Measurements from ENCODE around the gene ZBTB46. TPM values are rescaled to one million over a fixed set of nuclear protein-coding genes. Genes with fewer than 3 reads are reported as not detected.

Gene ZBTB46
- total RNA-seq, 6 experiments from 2014 or later: 0.38 to 1.1 (median 0.64) TPM

- no peaks in the 10 kb centered on the region; the same call in 1 of the 2 replicates for H3K36me3 Mint-ChIP-seq (ENCODE audit: low read depth)
- TF ChIP-seq CTCF (IDR thresholded peaks at IDR 0.05): no peak
- H3K4me1 Mint-ChIP-seq (ENCODE audit: low read depth): peaks cover 4% of the 10 kb centered on the region; the same call in 1 of the 2 replicates
- peak overlapping the region; percentile 53 for H3K27ac Mint-ChIP-seq
- no peak for DNase-seq
- H3K4me3 Mint-ChIP-seq: no peak overlapping the region
- H3K27me3 Mint-ChIP-seq (ENCODE audit: insufficient read depth): peaks cover 41% of the 10 kb centered on the region
- no peaks in the 10 kb centered on the region for H3K9me3 Mint-ChIP-seq
Observed at GRCh38 chr20:63693733-63694583, 137.1 kb downstream of the ZBTB46 start.

Other genes with a start within 250 kb of the ZBTB46 start
- 10 to 100 TPM; 10.9 to 12.4 (median 12.0) TPM for gene GMEB2, start 204.2 kb downstream of the ZBTB46 start, total RNA-seq (2021; fragmentation: NEBNext Ultra II Directional; extraction: Animal tissue kit (Norgen Biotek cat#: 25700))
- 1 to 10 TPM in 5 of 6 experiments, under 1 TPM in 1; 0.77 to 3.2 (median 1.5) TPM for gene STMN3, start 177.8 kb downstream of the ZBTB46 start, total RNA-seq (2021; fragmentation: NEBNext Ultra II Directional; extraction: Animal tissue kit (Norgen Biotek cat#: 25700))
- 10 to 100 TPM; 19.0 to 26.8 (median 22.7) TPM for gene RTEL1, start 173.0 kb downstream of the ZBTB46 start, total RNA-seq (2021; fragmentation: NEBNext Ultra II Directional; extraction: Animal tissue kit (Norgen Biotek cat#: 25700))
- 1 to 10 TPM in 3 of 6 experiments, under 1 TPM in 3; 0.33 to 1.8 (median 1.1) TPM for gene TNFRSF6B, start 134.6 kb downstream of the ZBTB46 start, total RNA-seq (2021; fragmentation: NEBNext Ultra II Directional; extraction: Animal tissue kit (Norgen Biotek cat#: 25700))
- gene ARFRP1, start 123.3 kb downstream of the ZBTB46 start, total RNA-seq (2021; fragmentation: NEBNext Ultra II Directional; extraction: Animal tissue kit (Norgen Biotek cat#: 25700)): 10 to 100 TPM; 35.1 to 44.2 (median 37.4) TPM
- 10 to 100 TPM; 18.3 to 22.9 (median 19.6) TPM for gene ZGPAT, start 123.2 kb downstream of the ZBTB46 start, total RNA-seq (2021; fragmentation: NEBNext Ultra II Directional; extraction: Animal tissue kit (Norgen Biotek cat#: 25700))
- gene LIME1, start 94.6 kb downstream of the ZBTB46 start, total RNA-seq (2021; fragmentation: NEBNext Ultra II Directional; extraction: Animal tissue kit (Norgen Biotek cat#: 25700)): 1 to 10 TPM; 3.4 to 6.1 (median 4.6) TPM
- 100 to 1,000 TPM in 3 of 6 experiments, 10 to 100 TPM in 3; 89.6 to 122 (median 102) TPM for gene SLC2A4RG, start 91.5 kb downstream of the ZBTB46 start, total RNA-seq (2021; fragmentation: NEBNext Ultra II Directional; extraction: Animal tissue kit (Norgen Biotek cat#: 25700))
- not detected for gene ABHD16B, start 30.2 kb upstream of the ZBTB46 start, total RNA-seq (2021; fragmentation: NEBNext Ultra II Directional; extraction: Animal tissue kit (Norgen Biotek cat#: 25700))
- 100 to 1,000 TPM; 161 to 196 (median 169) TPM for gene TPD52L2, start 34.0 kb upstream of the ZBTB46 start, total RNA-seq (2021; fragmentation: NEBNext Ultra II Directional; extraction: Animal tissue kit (Norgen Biotek cat#: 25700))
- 10 to 100 TPM; 52.0 to 65.8 (median 56.2) TPM for gene DNAJC5, start 63.9 kb upstream of the ZBTB46 start, total RNA-seq (2021; fragmentation: NEBNext Ultra II Directional; extraction: Animal tissue kit (Norgen Biotek cat#: 25700))
- gene UCKL1, start 125.2 kb upstream of the ZBTB46 start, total RNA-seq (2021; fragmentation: NEBNext Ultra II Directional; extraction: Animal tissue kit (Norgen Biotek cat#: 25700)): 10 to 100 TPM; 17.2 to 21.7 (median 19.4) TPM
- 10 to 100 TPM; 20.7 to 26.1 (median 21.4) TPM for gene ZNF512B, start 138.7 kb upstream of the ZBTB46 start, total RNA-seq (2021; fragmentation: NEBNext Ultra II Directional; extraction: Animal tissue kit (Norgen Biotek cat#: 25700))
- 1 to 10 TPM; 1.3 to 3.0 (median 2.1) TPM for gene SAMD10, start 148.4 kb upstream of the ZBTB46 start, total RNA-seq (2021; fragmentation: NEBNext Ultra II Directional; extraction: Animal tissue kit (Norgen Biotek cat#: 25700))
- gene PRPF6, start 149.9 kb upstream of the ZBTB46 start, total RNA-seq (2021; fragmentation: NEBNext Ultra II Directional; extraction: Animal tissue kit (Norgen Biotek cat#: 25700)): 10 to 100 TPM; 70.7 to 73.2 (median 72.9) TPM
- under 1 TPM; 0.32 to 0.57 (median 0.42) TPM for gene C20orf204, start 204.9 kb upstream of the ZBTB46 start, total RNA-seq (2021; fragmentation: NEBNext Ultra II Directional; extraction: Animal tissue kit (Norgen Biotek cat#: 25700))
- under 1 TPM in 2 of 6 experiments, not detected in 4; 0.10 to 0.17 TPM for gene SOX18, start 218.4 kb upstream of the ZBTB46 start, total RNA-seq (2021; fragmentation: NEBNext Ultra II Directional; extraction: Animal tissue kit (Norgen Biotek cat#: 25700))
- 10 to 100 TPM; 36.8 to 47.4 (median 41.5) TPM for gene TCEA2, start 231.9 kb upstream of the ZBTB46 start, total RNA-seq (2021; fragmentation: NEBNext Ultra II Directional; extraction: Animal tissue kit (Norgen Biotek cat#: 25700))
- gene RGS19, start 248.3 kb upstream of the ZBTB46 start, total RNA-seq (2021; fragmentation: NEBNext Ultra II Directional; extraction: Animal tissue kit (Norgen Biotek cat#: 25700)): 10 to 100 TPM; 11.0 to 16.3 (median 12.9) TPM
- gene OPRL1, start 248.8 kb upstream of the ZBTB46 start, total RNA-seq (2021; fragmentation: NEBNext Ultra II Directional; extraction: Animal tissue kit (Norgen Biotek cat#: 25700)): under 1 TPM; 0.27 to 1.00 (median 0.41) TPM